Prostate gland (tissue), 2 donors: ENCODE results near the gene PHYH.

Experiments
- CTCF ChIP-seq, 4 experiments: fragments of 200-600 bp in 2 of 4; fragments of 450-650 bp in 2 of 4; sonication (generic) in 2 of 4; IDR thresholded peaks; 1 replicate in 3 of 4; 2 replicates in 1 of 4; pipeline ENCODE4 v1.5.1; 2016 to 2019; ENCODE audit warnings: antibody characterized with exemption in 4 of 4, mild to moderate bottlenecking in 2 of 4, moderate library complexity in 2 of 4
- POLR2A ChIP-seq: fragments of 450-650 bp; IDR thresholded peaks from one replicate; pipeline ENCODE4 v1.6.1; 2016; ENCODE audit warnings: antibody characterized with exemption, mild to moderate bottlenecking

DNA sequence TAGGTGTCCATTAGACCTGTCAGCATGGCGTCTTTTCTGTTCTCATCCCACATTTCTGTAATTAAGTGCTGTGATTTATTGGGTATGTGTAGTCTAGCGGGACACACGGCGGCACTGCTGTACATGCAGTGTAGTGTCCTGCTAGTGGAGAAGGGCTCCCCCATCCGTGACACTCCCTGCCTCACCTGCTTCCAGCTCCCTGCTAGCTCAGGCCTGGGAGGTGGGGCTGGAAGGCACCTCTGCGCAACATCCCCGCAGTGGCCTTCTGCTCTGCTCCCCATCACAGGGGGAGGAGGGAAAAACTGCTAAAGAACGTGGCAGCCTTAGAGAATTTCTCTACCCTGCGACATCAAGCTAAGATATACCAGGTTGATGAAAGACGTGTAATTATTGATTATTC is 28.7 kb upstream of the PHYH start:
- TF ChIP-seq CTCF (IDR thresholded peaks at IDR 0.05) (no peak), POLR2A (no peak)
